HEK293 (cell line): ENCODE data around the gene TMEM151A.

Experiments used
- CTCF ChIA-PET: fragments of 350-600 bp; formaldehyde crosslinking; extraction: SDS; loops from one replicate; lab custom pipeline; 2021; ENCODE audit warnings: antibody characterized with exemption; lab: Yijun Ruan, JAX
- POLR2A ChIA-PET: fragments of 300-600 bp; formaldehyde crosslinking; extraction: SDS; loops from one replicate; lab custom pipeline; 2020; ENCODE audit warnings: antibody characterized with exemption, inconsistent platforms; lab: Yijun Ruan, JAX
- H3K27ac ChIP-seq: fragments of 200-500 bp; sonication (Bioruptor generic); 2 replicates; pipeline ENCODE4 v1.5.1; 2014; ENCODE audit warnings: low read depth, low read length, control low read depth, inconsistent platforms; ENCODE audit errors: extremely low read depth
- H3K36me3 ChIP-seq, 2 experiments: fragments of 200-500 bp in 1 of 2; sonication (Bioruptor generic) in 1 of 2; 1 replicate in 1 of 2; 2 replicates in 1 of 2; pipeline ENCODE4 v1.5.1; 2014 to 2017; ENCODE audit warnings: inconsistent platforms in 2 of 2, low read length in 2 of 2; ENCODE audit not compliant: control insufficient read depth in 2 of 2, insufficient read depth in 1 of 2
- H3K4me1 ChIP-seq: fragments of 200-500 bp; sonication (Bioruptor generic); 2 replicates; pipeline ENCODE4 v1.5.1; 2014; ENCODE audit warnings: mild to moderate bottlenecking, low read length, inconsistent platforms; ENCODE audit not compliant: control insufficient read depth, insufficient read depth
- H3K4me3 ChIP-seq: 2 replicates; pipeline ENCODE4 v1.5.1; 2011; ENCODE audit warnings: low read depth, mild to moderate bottlenecking, control low read depth, low read length, moderate library complexity
- H3K9me3 ChIP-seq: fragments of 200-500 bp; sonication (Bioruptor generic); 2 replicates; pipeline ENCODE4 v1.5.1; 2014; ENCODE audit warnings: low read depth, low read length, inconsistent platforms; ENCODE audit not compliant: control insufficient read depth, insufficient read depth
- AEBP2 ChIP-seq: fragments of 450-650 bp; formaldehyde crosslinking; IDR thresholded peaks from 2 replicates; pipeline ENCODE4 v1.5.1; 2016; ENCODE audit warnings: missing biosample characterization, missing genetic modification characterization, borderline replicate concordance
- GLIS1 ChIP-seq: fragments of 450-650 bp; formaldehyde crosslinking; IDR thresholded peaks from 2 replicates; pipeline ENCODE4 v1.5.1; 2016; ENCODE audit warnings: missing biosample characterization, missing genetic modification characterization
- KLF8 ChIP-seq: fragments of 450-650 bp; formaldehyde crosslinking; IDR thresholded peaks from 2 replicates; pipeline ENCODE4 v1.5.1; 2016; ENCODE audit warnings: missing biosample characterization, missing genetic modification characterization
- MEIS1 ChIP-seq: sonication (generic); formaldehyde crosslinking; IDR thresholded peaks from 2 replicates; pipeline ENCODE4 v1.8.1; 2022; ENCODE audit warnings: missing genetic modification reagents, mild to moderate bottlenecking, borderline replicate concordance
- MZF1 ChIP-seq: fragments of 450-650 bp; formaldehyde crosslinking; IDR thresholded peaks from 2 replicates; pipeline ENCODE4 v1.5.1; 2017; ENCODE audit warnings: missing biosample characterization, missing genetic modification characterization, borderline replicate concordance
- PRDM10 ChIP-seq: fragments of 450-650 bp; formaldehyde crosslinking; IDR thresholded peaks from 2 replicates; pipeline ENCODE4 v1.5.1; 2016; ENCODE audit warnings: missing biosample characterization, missing genetic modification characterization
- PRDM4 ChIP-seq: fragments of 450-650 bp; formaldehyde crosslinking; IDR thresholded peaks from 2 replicates; pipeline ENCODE4 v1.5.1; 2017; ENCODE audit warnings: missing biosample characterization, missing genetic modification characterization
- SALL2 ChIP-seq: fragments of 450-650 bp; formaldehyde crosslinking; IDR thresholded peaks from 2 replicates; pipeline ENCODE4 v1.5.0; 2017; ENCODE audit warnings: missing biosample characterization, mild to moderate bottlenecking, missing genetic modification characterization, borderline replicate concordance
- SCRT1 ChIP-seq: fragments of 450-650 bp; formaldehyde crosslinking; IDR thresholded peaks from 2 replicates; pipeline ENCODE4 v1.5.1; 2016; ENCODE audit warnings: missing biosample characterization, missing genetic modification characterization, borderline replicate concordance
- TSHZ1 ChIP-seq: fragments of 450-650 bp; formaldehyde crosslinking; IDR thresholded peaks from 2 replicates; pipeline ENCODE4 v1.5.1; 2016; ENCODE audit warnings: missing biosample characterization, missing genetic modification characterization, borderline replicate concordance
- YY1 ChIP-seq: fragments of 450-650 bp; formaldehyde crosslinking; IDR thresholded peaks from 2 replicates; pipeline ENCODE4 v1.5.1; 2018; ENCODE audit warnings: missing biosample characterization, missing genetic modification characterization
- YY2 ChIP-seq: fragments of 450-650 bp; formaldehyde crosslinking; IDR thresholded peaks from 2 replicates; pipeline ENCODE4 v1.5.1; 2016; ENCODE audit warnings: missing biosample characterization, missing genetic modification characterization
- ZNF19 ChIP-seq: fragments of 450-650 bp; formaldehyde crosslinking; IDR thresholded peaks from 2 replicates; pipeline ENCODE4; 2016; ENCODE audit warnings: missing biosample characterization, missing genetic modification characterization, low read depth
- ZNF416 ChIP-seq: fragments of 450-650 bp; formaldehyde crosslinking; IDR thresholded peaks from 2 replicates; pipeline ENCODE4 v1.5.1; 2016; ENCODE audit warnings: missing biosample characterization, missing genetic modification characterization
- ZNF658 ChIP-seq: fragments of 450-650 bp; formaldehyde crosslinking; IDR thresholded peaks from 2 replicates; pipeline ENCODE4; 2016; ENCODE audit warnings: missing biosample characterization, missing genetic modification characterization
- ZNF776 ChIP-seq: fragments of 450-650 bp; formaldehyde crosslinking; IDR thresholded peaks from 2 replicates; pipeline ENCODE4 v1.5.0; 2017; ENCODE audit warnings: missing biosample characterization, missing genetic modification characterization, borderline replicate concordance
- ZNF777 ChIP-seq: fragments of 450-650 bp; formaldehyde crosslinking; IDR thresholded peaks from 2 replicates; pipeline ENCODE4 v1.5.1; 2017; ENCODE audit warnings: missing biosample characterization, missing genetic modification characterization, borderline replicate concordance

TMEM151A gene

GRCh38 chr11:66247801-66248200, 43.9 kb upstream of the TMEM151A start:
- H3K4me3 ChIP-seq = no peak overlapping the region
- H3K4me1 ChIP-seq = no peaks in the 10 kb centered on the region
- H3K9me3 ChIP-seq = no peaks in the 10 kb centered on the region
- H3K27ac ChIP-seq = no peak overlapping the region
- H3K36me3 ChIP-seq = peaks cover 0 to 15% of the 10 kb centered on the region in 2 experiments; a peak in 1 of 3 replicates
- TF ChIP-seq GLIS1 (tag by site-specific recombination) (no peak), YY1 (tag by site-specific recombination) (no peak), ZNF19 (tag by site-specific recombination) (no peak), ZNF416 (tag by site-specific recombination) (no peak)
- ChIA-PET CTCF (interaction anchor here (0.5 kb wide), 1 partner anchor 263 kb away, joined by 3 read pairs; the partner anchor contains the start of gene BBS1), POLR2A (interaction anchor here (0.5 to 0.7 kb wide), 2 partner anchors 8 to 321 kb away, joined by 3 read pairs; no protein-coding TSS in a partner anchor)

- Histone ChIP-seq H3K27ac (no peak overlapping the region), H3K4me1 (no peaks in the 10 kb centered on the region), H3K9me3 (no peaks in the 10 kb centered on the region), H3K36me3 (peaks cover 0 to 12% of the 10 kb centered on the region in 2 experiments; a peak in 1 of 3 replicates), H3K4me3 (no peak overlapping the region)
- TF ChIP-seq SCRT1 (tag by site-specific recombination) (no peak), MZF1 (no peak), AEBP2 (tag by site-specific recombination) (no peak), ZNF658 (tag by site-specific recombination) (no peak), ZNF776 (no peak), PRDM10 (tag by site-specific recombination) (no peak), TSHZ1 (tag by site-specific recombination) (no peak), YY2 (tag by site-specific recombination) (no peak), ZNF777 (no peak), SALL2 (no peak), KLF8 (no peak), PRDM4 (tag by site-specific recombination) (no peak), MEIS1 (no peak)
- ChIA-PET POLR2A (no interaction called here), CTCF (no interaction called here)
These were observed 42.8 kb upstream of the TMEM151A start for GRCh38 chr11:66248903-66249302.
